Ascending aorta (tissue), 2 donors: ENCODE data around the gene SLC35F3. TPM values are rescaled to one million over a fixed set of nuclear protein-coding genes. Genes with fewer than 3 reads are reported as not detected.

ENCODE experiments used
- DNase-seq, 2 donors: peaks; one replicate each; pipeline ENCODE4 v3.0.0-alpha.2; 2019; ENCODE audit warnings: low spot score in 2 of 2
- H3K27ac ChIP-seq, 2 donors: fragments of 200-600 bp; sonication (generic); one replicate each; pipeline ENCODE4 v1.5.1; 2016 to 2017; ENCODE audit warnings: mild to moderate bottlenecking in 1 of 2
- H3K27me3 ChIP-seq: fragments of 200-600 bp; sonication (generic); one replicate; pipeline ENCODE4 v1.5.1; 2017
- H3K36me3 ChIP-seq, 2 donors: fragments of 200-600 bp; sonication (generic); one replicate each; pipeline ENCODE4 v1.5.1; 2016
- H3K4me1 ChIP-seq, 2 donors: fragments of 200-600 bp; sonication (generic); one replicate each; pipeline ENCODE4 v1.5.1; 2016 to 2017; ENCODE audit warnings: mild to moderate bottlenecking in 1 of 2
- H3K4me3 ChIP-seq, 2 donors: fragments of 200-600 bp; sonication (generic); one replicate each; pipeline ENCODE4 v1.5.1; 2016 to 2017; ENCODE audit warnings: mild to moderate bottlenecking in 1 of 2
- H3K9me3 ChIP-seq, 2 donors: fragments of 200-600 bp; sonication (generic); one replicate each; pipeline ENCODE4 v1.5.1; 2016
- CTCF ChIP-seq, 3 experiments: fragments of 200-600 bp in 2 of 3; fragments of 450-650 bp in 1 of 3; sonication (generic) in 2 of 3; IDR thresholded peaks; one replicate each; pipeline ENCODE4 v1.5.1; 2016 to 2019; ENCODE audit warnings: antibody characterized with exemption in 3 of 3, mild to moderate bottlenecking in 1 of 3, moderate library complexity in 1 of 3
- intact Hi-C: fragments of 100-400 bp; cut with DNase I; formaldehyde crosslinking; loops from one replicate; pipeline ENCODE4 v1.15.1; 2023
- total RNA-seq: library from RNA; depleted of rRNA; stranded (reverse); fragments of >200 nt; gene quantifications from one replicate; pipeline ENCODE4 v1.1.0, GENCODE V29; 2016

Gene SLC35F3
- total RNA-seq, 1 donor from 2014 or later = 1.4 TPM

GRCh38 chr1:234186037-234186688 lies 281.7 kb downstream of the SLC35F3 start:
- intact Hi-C loops = no loop called here

GRCh38 chr1:234188454-234188792 lies 283.9 kb downstream of the SLC35F3 start:
- H3K4me1 ChIP-seq = no peaks in the 10 kb centered on the region
- intact Hi-C loops = no loop called here
- H3K27me3 ChIP-seq = no peaks in the 10 kb centered on the region
- DNase-seq = no peak
- no peak for TF ChIP-seq CTCF (IDR thresholded peaks at IDR 0.05)
- H3K9me3 ChIP-seq = peaks cover 0 to 6% of the 10 kb centered on the region in 2 donors
- H3K27ac ChIP-seq = no peak overlapping the region
- no peaks in the 10 kb centered on the region for H3K36me3 ChIP-seq
- no peak overlapping the region for H3K4me3 ChIP-seq

More at GRCh38 chr1:234186037-234186688, 281.7 kb downstream of the SLC35F3 start:
- TF ChIP-seq CTCF (IDR thresholded peaks at IDR 0.05) = no peak
- no peak for DNase-seq
- no peaks in the 10 kb centered on the region for H3K27me3 ChIP-seq
- H3K4me3 ChIP-seq = no peak overlapping the region
- peaks cover 0 to 6% of the 10 kb centered on the region in 2 donors for H3K9me3 ChIP-seq
- no peak overlapping the region for H3K27ac ChIP-seq
- H3K36me3 ChIP-seq = no peaks in the 10 kb centered on the region
- no peaks in the 10 kb centered on the region for H3K4me1 ChIP-seq

GRCh38 chr1:234197839-234198238 lies 293.4 kb downstream of the SLC35F3 start:
- intact Hi-C loops = no loop called here

GRCh38 chr1:234199476-234200127 lies 295.1 kb downstream of the SLC35F3 start:
- DNase-seq = no peak
- Histone ChIP-seq H3K27me3 (no peaks in the 10 kb centered on the region), H3K4me1 (no peaks in the 10 kb centered on the region), H3K9me3 (peaks cover 0 to 8% of the 10 kb centered on the region in 2 donors), H3K27ac (no peak overlapping the region), H3K36me3 (no peaks in the 10 kb centered on the region), H3K4me3 (no peak overlapping the region)
- intact Hi-C loops = no loop called here
- no peak for TF ChIP-seq CTCF (IDR thresholded peaks at IDR 0.05)

More at GRCh38 chr1:234197839-234198238, 293.4 kb downstream of the SLC35F3 start:
- no peak for DNase-seq
- Histone ChIP-seq H3K27ac (no peak overlapping the region), H3K4me1 (no peaks in the 10 kb centered on the region), H3K4me3 (no peak overlapping the region), H3K36me3 (no peaks in the 10 kb centered on the region), H3K27me3 (no peaks in the 10 kb centered on the region), H3K9me3 (peaks cover 0 to 8% of the 10 kb centered on the region in 2 donors)
- TF ChIP-seq CTCF (IDR thresholded peaks at IDR 0.05) = no peak

- H3K36me3 ChIP-seq = no peaks in the 10 kb centered on the region
- no peak for DNase-seq
Observed at GRCh38 chr1:234200566-234200965, 296.1 kb downstream of the SLC35F3 start.

More at GRCh38 chr1:234200566-234200965, 296.1 kb downstream of the SLC35F3 start:
- peaks cover 0 to 8% of the 10 kb centered on the region in 2 donors for H3K9me3 ChIP-seq
- H3K27ac ChIP-seq = no peak overlapping the region
- no peaks in the 10 kb centered on the region for H3K27me3 ChIP-seq
- intact Hi-C loops = no loop called here
- no peaks in the 10 kb centered on the region for H3K4me1 ChIP-seq
- H3K4me3 ChIP-seq = no peak overlapping the region
- TF ChIP-seq CTCF (IDR thresholded peaks at IDR 0.05) = no peak
